ENCODE measurements around the gene TXNDC11.

Gene TXNDC11

DNA sequence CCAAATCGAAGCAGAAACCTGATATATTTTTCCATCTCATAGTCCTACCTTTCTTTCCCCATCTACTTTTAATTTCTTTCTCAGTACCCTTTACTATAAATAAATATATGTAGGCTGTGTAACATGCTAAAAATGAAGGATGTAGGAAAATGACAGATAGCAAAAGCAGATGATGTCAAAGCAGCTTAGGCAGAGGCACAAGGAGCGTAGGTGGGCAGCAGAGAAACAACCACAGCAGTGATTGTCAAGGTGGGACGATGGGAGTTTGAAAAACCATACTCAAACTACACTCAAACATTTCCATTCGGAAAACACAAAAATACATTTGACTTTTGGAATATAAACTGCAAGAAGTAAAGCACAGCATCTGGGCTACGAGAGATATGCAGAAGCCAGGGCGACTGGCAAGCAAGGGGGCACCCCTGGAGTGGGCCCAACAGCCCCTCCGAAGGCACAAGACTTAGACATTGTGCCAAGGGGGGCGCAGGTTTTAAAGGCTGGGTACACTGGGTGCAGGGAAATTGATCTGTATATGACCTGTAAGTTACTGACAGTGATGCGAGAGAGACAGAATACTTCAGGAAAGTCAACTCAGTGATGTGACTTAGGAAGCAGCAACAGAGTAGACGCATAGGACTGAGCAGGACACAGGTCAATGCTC, 43.3 kb downstream of the TXNDC11 start:
- Histone ChIP-seq H3K79me2 (ENCODE audit: control insufficient read depth, insufficient read depth, low read length, unreplicated experiment) (peaks cover 5% of the 10 kb centered on the region), H2AFZ (ENCODE audit: low read length, unreplicated experiment) (no peak overlapping the region), H3K27me3 (ENCODE audit: insufficient read depth, low read length) (no peaks in the 10 kb centered on the region), H3K4me3 (ENCODE audit: low read depth, low read length) (no peak overlapping the region), H3K36me3 (ENCODE audit: insufficient read depth, low read length) (peaks cover 19% of the 10 kb centered on the region), H3K4me1 (ENCODE audit: control insufficient read depth, insufficient read depth, low read length, unreplicated experiment) (peaks cover 17% of the 10 kb centered on the region), H3K27ac (ENCODE audit: low read depth, low read length) (no peak overlapping the region)

DNA sequence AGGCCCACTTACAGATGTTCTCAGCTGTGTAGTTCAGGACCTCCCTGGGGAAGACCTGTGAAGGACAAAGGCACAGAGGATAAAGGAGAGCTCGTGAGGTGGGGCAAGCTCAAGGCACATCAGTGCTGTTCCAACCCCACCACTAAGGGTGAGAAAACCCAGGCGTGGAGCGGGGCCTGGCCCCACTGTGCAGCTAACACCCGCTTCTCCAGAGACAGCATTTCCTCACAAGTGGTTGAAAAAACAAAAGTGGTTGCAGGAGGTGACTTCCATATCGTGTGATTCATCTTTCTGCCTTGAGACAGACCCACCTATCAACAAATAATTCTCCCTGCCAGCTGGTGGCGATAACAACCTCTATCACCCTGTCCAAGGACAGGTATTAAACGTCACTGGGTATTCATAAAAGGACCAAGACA, 44.4 kb downstream of the TXNDC11 start:
- Histone ChIP-seq H3K27me3 (ENCODE audit: insufficient read depth, low read length) (no peaks in the 10 kb centered on the region), H3K36me3 (ENCODE audit: insufficient read depth, low read length) (peaks cover 19% of the 10 kb centered on the region), H3K79me2 (ENCODE audit: control insufficient read depth, insufficient read depth, low read length, unreplicated experiment) (peaks cover 5% of the 10 kb centered on the region), H3K4me3 (ENCODE audit: low read depth, low read length) (no peak overlapping the region), H2AFZ (ENCODE audit: low read length, unreplicated experiment) (no peak overlapping the region), H3K27ac (ENCODE audit: low read depth, low read length) (no peak overlapping the region), H3K4me1 (ENCODE audit: control insufficient read depth, insufficient read depth, low read length, unreplicated experiment) (peaks cover 17% of the 10 kb centered on the region)

DNA sequence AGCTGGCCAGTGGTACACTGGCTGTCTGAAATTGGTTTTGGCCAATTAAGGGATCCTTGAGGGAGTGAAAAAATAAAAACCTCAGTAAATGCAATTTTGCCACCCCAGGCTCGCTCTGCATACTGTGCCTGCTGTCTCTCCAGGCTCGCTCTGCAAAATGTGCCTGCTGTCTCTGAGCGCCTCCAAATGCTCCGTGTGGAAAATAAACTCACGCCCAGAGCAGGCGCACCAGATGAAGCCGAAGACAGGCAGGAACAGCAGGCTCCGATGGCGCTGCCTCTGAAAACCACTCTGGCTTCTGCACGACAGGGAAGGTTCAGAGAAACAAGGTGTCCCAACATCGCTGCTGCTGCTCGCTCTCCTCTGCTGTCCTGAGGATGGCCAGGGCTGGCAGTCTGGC, 45.3 kb downstream of the TXNDC11 start:
- H3K36me3 ChIP-seq (ENCODE audit: insufficient read depth, low read length): peaks cover 19% of the 10 kb centered on the region
- H3K4me1 ChIP-seq (ENCODE audit: control insufficient read depth, insufficient read depth, low read length, unreplicated experiment): peaks cover 17% of the 10 kb centered on the region
- no peak overlapping the region for H3K27ac ChIP-seq (ENCODE audit: low read depth, low read length)
- H3K27me3 ChIP-seq (ENCODE audit: insufficient read depth, low read length): no peaks in the 10 kb centered on the region
- H3K4me3 ChIP-seq (ENCODE audit: low read depth, low read length): no peak overlapping the region
- H2AFZ ChIP-seq (ENCODE audit: low read length, unreplicated experiment): no peak overlapping the region
- peaks cover 5% of the 10 kb centered on the region for H3K79me2 ChIP-seq (ENCODE audit: control insufficient read depth, insufficient read depth, low read length, unreplicated experiment)

DNA sequence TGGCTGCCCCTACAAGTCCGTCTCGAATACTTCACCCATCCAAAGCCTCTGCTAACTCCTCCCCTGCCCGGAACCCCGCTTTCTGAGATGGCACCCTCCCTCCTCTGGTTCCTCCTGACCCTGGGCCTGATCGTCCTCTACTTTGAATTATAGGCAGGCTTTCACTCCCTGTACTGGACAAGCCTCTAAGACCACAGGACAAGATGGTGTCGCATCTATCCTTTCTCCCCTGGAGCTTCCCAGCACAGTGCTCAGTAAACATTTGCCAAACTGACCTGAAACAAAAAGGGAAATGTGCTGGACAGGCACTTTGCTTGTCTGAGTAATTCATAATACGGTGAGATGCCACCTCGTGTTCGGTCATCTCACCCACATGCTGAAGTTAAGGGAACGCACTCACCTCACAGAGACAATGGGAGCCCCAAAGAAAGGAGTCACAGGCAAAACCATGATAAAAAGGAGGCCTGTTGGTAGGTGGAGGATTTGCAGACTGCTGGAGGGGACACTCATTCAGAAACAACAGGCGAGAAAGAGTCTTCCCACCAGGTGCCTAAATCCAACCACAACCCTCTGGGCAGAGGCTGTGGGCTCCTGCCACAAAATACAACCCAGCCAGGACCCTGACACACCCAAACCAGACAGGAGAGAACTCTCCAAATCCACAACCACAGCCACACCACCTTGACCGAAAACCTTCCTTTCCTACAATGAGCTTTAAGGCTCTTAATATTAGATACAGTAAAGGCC, 46.2 kb downstream of the TXNDC11 start:
- Histone ChIP-seq H3K27me3 (ENCODE audit: insufficient read depth, low read length) (no peaks in the 10 kb centered on the region), H3K4me1 (ENCODE audit: control insufficient read depth, insufficient read depth, low read length, unreplicated experiment) (peaks cover 17% of the 10 kb centered on the region), H3K36me3 (ENCODE audit: insufficient read depth, low read length) (peaks cover 19% of the 10 kb centered on the region), H2AFZ (ENCODE audit: low read length, unreplicated experiment) (no peak overlapping the region), H3K27ac (ENCODE audit: low read depth, low read length) (no peak overlapping the region), H3K4me3 (ENCODE audit: low read depth, low read length) (no peak overlapping the region), H3K79me2 (ENCODE audit: control insufficient read depth, insufficient read depth, low read length, unreplicated experiment) (peaks cover 5% of the 10 kb centered on the region)

DNA sequence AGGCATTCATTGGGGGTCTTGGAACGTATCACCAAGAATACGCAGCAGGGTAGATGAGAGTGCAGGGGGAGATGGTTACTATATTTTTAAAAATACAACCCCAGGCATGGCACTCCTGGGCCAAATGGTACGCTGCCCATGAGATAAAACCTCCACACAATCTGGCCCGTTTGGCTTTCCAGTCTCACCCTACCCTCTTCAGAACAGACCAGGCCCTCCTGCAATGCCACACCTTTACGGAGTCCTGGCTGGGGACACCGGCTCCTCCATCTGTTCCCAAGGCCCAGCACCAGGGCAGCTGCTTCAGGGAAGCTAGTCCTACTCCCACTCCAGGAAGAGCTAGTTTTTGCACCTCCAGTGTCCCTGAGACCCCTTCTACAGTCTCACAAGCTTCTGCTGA, 50.0 kb downstream of the TXNDC11 start:
- no peak overlapping the region for H3K4me3 ChIP-seq (ENCODE audit: low read depth, low read length)
- peaks cover 13% of the 10 kb centered on the region for H3K36me3 ChIP-seq (ENCODE audit: insufficient read depth, low read length)
- no peaks in the 10 kb centered on the region for H3K79me2 ChIP-seq (ENCODE audit: control insufficient read depth, insufficient read depth, low read length, unreplicated experiment)
- H3K27me3 ChIP-seq (ENCODE audit: insufficient read depth, low read length): no peaks in the 10 kb centered on the region
- H2AFZ ChIP-seq (ENCODE audit: low read length, unreplicated experiment): no peak overlapping the region
- no peak overlapping the region for H3K27ac ChIP-seq (ENCODE audit: low read depth, low read length)
- H3K4me1 ChIP-seq (ENCODE audit: control insufficient read depth, insufficient read depth, low read length, unreplicated experiment): peaks cover 4% of the 10 kb centered on the region

DNA sequence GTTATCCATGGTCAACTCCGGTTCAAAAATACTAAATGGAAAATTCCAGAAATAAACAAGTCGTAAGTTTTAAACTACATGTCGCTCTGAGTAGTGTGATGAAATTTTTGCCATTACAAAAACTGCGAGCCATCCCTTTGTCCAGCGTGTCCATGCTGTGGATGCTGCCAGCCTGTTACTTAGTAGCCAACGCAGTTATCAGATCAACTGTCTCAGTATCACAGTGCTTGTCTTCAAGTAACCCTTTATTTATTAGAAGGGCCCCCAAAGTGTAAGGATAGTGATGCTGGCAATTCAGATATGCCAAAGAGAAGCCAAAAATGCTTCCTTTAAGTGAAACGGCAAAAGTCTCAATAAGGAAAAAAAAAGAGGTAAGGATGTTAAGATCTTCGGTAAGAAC, 50.5 kb downstream of the TXNDC11 start:
- no peaks in the 10 kb centered on the region for H3K79me2 ChIP-seq (ENCODE audit: control insufficient read depth, insufficient read depth, low read length, unreplicated experiment)
- peaks cover 17% of the 10 kb centered on the region for H3K36me3 ChIP-seq (ENCODE audit: insufficient read depth, low read length)
- peaks cover 4% of the 10 kb centered on the region for H3K4me1 ChIP-seq (ENCODE audit: control insufficient read depth, insufficient read depth, low read length, unreplicated experiment)
- no peak overlapping the region for H3K4me3 ChIP-seq (ENCODE audit: low read depth, low read length)
- no peak overlapping the region for H3K27ac ChIP-seq (ENCODE audit: low read depth, low read length)
- H2AFZ ChIP-seq (ENCODE audit: low read length, unreplicated experiment): no peak overlapping the region
- H3K27me3 ChIP-seq (ENCODE audit: insufficient read depth, low read length): no peaks in the 10 kb centered on the region

DNA sequence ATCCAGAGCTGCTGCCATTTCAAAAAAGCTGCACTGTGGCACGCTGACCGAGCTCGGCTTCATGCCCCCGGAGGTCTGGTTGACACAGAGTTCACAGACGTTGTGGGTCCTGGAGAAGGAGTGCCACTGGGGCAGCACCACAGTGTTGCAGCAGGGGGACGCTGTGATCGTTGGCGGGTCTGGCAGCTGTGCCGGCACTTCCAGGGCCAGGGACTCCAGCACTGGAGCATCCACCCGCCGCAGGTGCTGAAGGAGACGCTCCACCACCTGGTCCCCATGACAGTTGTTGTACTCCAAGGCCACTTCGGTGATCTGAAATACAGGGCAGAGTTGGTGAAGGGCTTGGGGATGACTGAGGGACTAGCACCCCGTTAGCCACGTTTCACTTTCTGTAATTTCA, 50.9 kb downstream of the TXNDC11 start:
- Histone ChIP-seq H3K36me3 (ENCODE audit: insufficient read depth, low read length) (peaks cover 17% of the 10 kb centered on the region), H3K4me1 (ENCODE audit: control insufficient read depth, insufficient read depth, low read length, unreplicated experiment) (peaks cover 4% of the 10 kb centered on the region), H2AFZ (ENCODE audit: low read length, unreplicated experiment) (no peak overlapping the region), H3K4me3 (ENCODE audit: low read depth, low read length) (no peak overlapping the region), H3K27me3 (ENCODE audit: insufficient read depth, low read length) (no peaks in the 10 kb centered on the region), H3K27ac (ENCODE audit: low read depth, low read length) (no peak overlapping the region), H3K79me2 (ENCODE audit: control insufficient read depth, insufficient read depth, low read length, unreplicated experiment) (no peaks in the 10 kb centered on the region)

DNA sequence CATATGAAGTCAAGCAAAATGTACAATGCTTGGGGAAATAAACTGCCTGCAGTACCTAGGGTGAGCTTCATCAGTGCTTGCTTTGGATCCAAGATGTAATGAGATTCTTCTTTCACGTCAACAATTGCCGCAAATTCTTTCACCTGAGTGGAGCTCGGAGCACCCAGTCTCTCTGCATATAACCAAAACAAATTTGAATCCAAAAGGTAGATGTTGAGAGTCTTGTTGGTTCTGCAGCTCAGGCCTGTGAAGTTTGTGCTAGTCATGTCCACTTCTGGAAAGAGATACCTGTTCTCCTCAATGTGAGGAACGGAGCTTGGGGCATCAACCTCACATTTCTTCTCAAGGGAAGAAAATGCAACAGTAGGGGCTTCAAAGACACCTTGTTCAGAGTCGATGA, 51.4 kb downstream of the TXNDC11 start:
- no peaks in the 10 kb centered on the region for H3K79me2 ChIP-seq (ENCODE audit: control insufficient read depth, insufficient read depth, low read length, unreplicated experiment)
- H2AFZ ChIP-seq (ENCODE audit: low read length, unreplicated experiment): no peak overlapping the region
- peaks cover 4% of the 10 kb centered on the region for H3K4me1 ChIP-seq (ENCODE audit: control insufficient read depth, insufficient read depth, low read length, unreplicated experiment)
- no peak overlapping the region for H3K27ac ChIP-seq (ENCODE audit: low read depth, low read length)
- H3K27me3 ChIP-seq (ENCODE audit: insufficient read depth, low read length): no peaks in the 10 kb centered on the region
- peaks cover 19% of the 10 kb centered on the region for H3K36me3 ChIP-seq (ENCODE audit: insufficient read depth, low read length)
- no peak overlapping the region for H3K4me3 ChIP-seq (ENCODE audit: low read depth, low read length)

DNA sequence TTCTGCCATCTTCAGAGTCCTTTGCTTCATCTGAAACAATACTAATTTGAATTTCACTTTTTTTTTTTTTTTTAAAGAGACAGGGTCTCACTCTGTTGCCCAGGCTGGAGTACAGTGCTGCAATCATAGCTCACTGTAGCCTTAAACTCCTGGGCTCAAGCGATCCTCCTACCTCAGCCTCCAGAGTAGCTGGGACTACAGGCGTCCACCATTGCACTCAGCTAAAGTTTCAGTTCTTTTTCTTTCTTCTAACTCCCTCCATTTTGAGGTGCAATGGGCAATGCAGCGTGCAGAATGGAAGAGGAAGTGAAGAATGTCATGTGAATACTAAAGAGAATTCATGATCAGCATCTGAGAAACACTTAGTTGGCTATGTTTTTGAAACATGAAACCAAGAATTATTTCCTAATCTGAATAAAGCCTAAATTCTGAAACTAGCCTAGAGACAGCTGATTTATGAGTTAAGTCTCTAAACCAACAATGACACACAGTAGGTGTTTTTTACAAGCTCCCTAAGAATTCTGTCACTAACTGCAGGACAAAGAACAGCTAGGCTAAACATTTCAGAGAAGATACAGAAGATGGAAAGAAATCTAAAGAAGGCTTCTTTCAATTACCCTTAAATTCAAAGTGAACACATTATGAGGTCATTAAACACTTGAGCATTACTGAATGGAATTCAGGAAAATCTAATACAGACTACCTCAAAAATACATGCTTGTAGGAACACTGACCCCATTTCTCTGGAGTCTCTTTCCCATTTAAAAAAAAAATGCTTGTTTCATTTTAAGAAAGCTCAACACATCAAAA, 53.4 kb downstream of the TXNDC11 start:
- H3K27me3 ChIP-seq (ENCODE audit: insufficient read depth, low read length): no peaks in the 10 kb centered on the region
- no peak overlapping the region for H2AFZ ChIP-seq (ENCODE audit: low read length, unreplicated experiment)
- peaks cover 19% of the 10 kb centered on the region for H3K36me3 ChIP-seq (ENCODE audit: insufficient read depth, low read length)
- no peaks in the 10 kb centered on the region for H3K79me2 ChIP-seq (ENCODE audit: control insufficient read depth, insufficient read depth, low read length, unreplicated experiment)
- peaks cover 4% of the 10 kb centered on the region for H3K4me1 ChIP-seq (ENCODE audit: control insufficient read depth, insufficient read depth, low read length, unreplicated experiment)
- no peak overlapping the region for H3K4me3 ChIP-seq (ENCODE audit: low read depth, low read length)
- no peak overlapping the region for H3K27ac ChIP-seq (ENCODE audit: low read depth, low read length)

DNA sequence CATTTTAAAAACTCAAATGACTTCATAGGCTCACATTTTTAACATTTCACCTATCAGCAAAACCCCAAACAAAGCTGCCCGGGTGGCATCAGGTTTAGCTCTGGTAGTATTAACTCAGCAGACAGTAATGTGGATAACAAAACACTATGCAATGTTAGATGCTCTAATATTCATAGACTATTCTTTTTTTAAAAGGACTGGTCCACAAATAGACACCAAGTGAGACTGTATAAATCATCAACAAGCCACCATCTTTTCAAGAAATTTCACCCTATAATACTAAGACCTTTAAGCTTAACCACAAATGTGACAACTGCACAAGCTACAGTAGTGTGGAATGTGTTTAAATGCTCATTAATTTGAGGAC, 54.2 kb downstream of the TXNDC11 start:
- Histone ChIP-seq H3K4me1 (ENCODE audit: control insufficient read depth, insufficient read depth, low read length, unreplicated experiment) (peaks cover 4% of the 10 kb centered on the region), H3K27me3 (ENCODE audit: insufficient read depth, low read length) (no peaks in the 10 kb centered on the region), H3K79me2 (ENCODE audit: control insufficient read depth, insufficient read depth, low read length, unreplicated experiment) (no peaks in the 10 kb centered on the region), H2AFZ (ENCODE audit: low read length, unreplicated experiment) (no peak overlapping the region), H3K36me3 (ENCODE audit: insufficient read depth, low read length) (peaks cover 23% of the 10 kb centered on the region), H3K4me3 (ENCODE audit: low read depth, low read length) (no peak overlapping the region), H3K27ac (ENCODE audit: low read depth, low read length) (no peak overlapping the region)
